Measurements from ENCODE around the gene GLIS1.

Gene GLIS1

GRCh38 chr1:53521924-53522552, 216.9 kb downstream of the GLIS1 start:
- 84 to 85% methylated on average over 11 of the region's 11 CpGs for WGBS, 2 experiments
- peaks cover 24% of the 10 kb centered on the region for H3K4me1 ChIP-seq (ENCODE audit: control insufficient read depth, insufficient read depth, low read length)
- H3K36me3 ChIP-seq (ENCODE audit: control insufficient read depth, insufficient read depth, low read length) = no peaks in the 10 kb centered on the region

DNA sequence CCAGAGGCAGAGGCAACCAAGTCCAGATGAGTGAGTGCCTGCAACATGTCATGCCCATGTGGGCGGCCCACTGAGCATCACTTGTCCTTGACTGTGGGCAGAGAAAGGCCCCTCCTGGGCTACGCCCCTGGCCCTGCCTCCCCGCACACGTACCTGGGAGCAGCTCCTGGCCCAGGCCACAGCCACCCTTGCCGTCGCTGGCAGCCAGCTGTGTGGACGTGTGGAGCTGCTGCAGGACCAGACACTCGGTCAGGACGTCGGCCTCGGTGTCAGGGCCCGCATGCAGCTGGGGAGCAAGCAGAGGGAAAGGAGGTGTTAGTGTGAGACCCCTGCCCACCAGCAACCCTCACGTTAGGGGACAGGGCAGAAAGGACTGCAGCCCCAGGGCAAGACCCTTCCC, 218.5 kb downstream of the GLIS1 start:
- Histone ChIP-seq H3K9me3 (ENCODE audit: control insufficient read depth, low read length) (no peaks in the 10 kb centered on the region), H3K36me3 (ENCODE audit: control insufficient read depth, insufficient read depth, low read length) (no peaks in the 10 kb centered on the region), H3K27me3 (ENCODE audit: control insufficient read depth, insufficient read depth, low read length, poor library complexity, severe bottlenecking) (no peaks in the 10 kb centered on the region), H3K4me3 (ENCODE audit: insufficient read depth, low read depth, low read length) (no peak overlapping the region), H3K27ac (ENCODE audit: insufficient read depth, low read depth, low read length, poor library complexity, severe bottlenecking) (no peak overlapping the region), H3K4me1 (ENCODE audit: control insufficient read depth, insufficient read depth, low read length) (peaks cover 13% of the 10 kb centered on the region)
- 95 to 96% methylated on average over 13 of the region's 13 CpGs for WGBS, 2 experiments

More at GRCh38 chr1:53521924-53522552, 216.9 kb downstream of the GLIS1 start:
- H3K4me3 ChIP-seq (ENCODE audit: insufficient read depth, low read depth, low read length) = no peak overlapping the region
- H3K27ac ChIP-seq (ENCODE audit: insufficient read depth, low read depth, low read length, poor library complexity, severe bottlenecking) = peak overlapping the region; percentile 36
- no peaks in the 10 kb centered on the region for H3K27me3 ChIP-seq (ENCODE audit: control insufficient read depth, insufficient read depth, low read length, poor library complexity, severe bottlenecking)
- no peaks in the 10 kb centered on the region for H3K9me3 ChIP-seq (ENCODE audit: control insufficient read depth, low read length)

DNA sequence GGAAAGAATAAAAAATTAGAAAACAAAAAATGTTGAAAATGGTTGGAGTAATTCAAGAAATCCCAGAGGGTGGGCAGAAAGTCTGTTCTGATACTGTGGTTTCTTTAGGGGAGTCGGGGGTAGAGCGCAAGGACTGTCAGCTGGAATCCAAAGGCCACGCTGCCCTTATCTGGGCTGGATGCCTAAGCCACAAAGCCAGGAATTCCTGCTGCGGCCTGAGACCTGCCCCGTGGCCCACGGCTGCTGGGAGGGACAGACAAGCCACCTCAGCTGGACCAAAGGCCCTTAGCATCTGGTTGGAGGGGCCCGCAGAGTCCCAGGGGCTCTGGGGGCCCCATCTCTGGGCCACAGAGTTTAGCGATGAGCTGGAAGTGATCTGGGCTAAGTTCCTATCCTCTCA, 219.5 kb downstream of the GLIS1 start:
- no peaks in the 10 kb centered on the region for H3K9me3 ChIP-seq (ENCODE audit: control insufficient read depth, low read length)
- no peak overlapping the region for H3K4me3 ChIP-seq (ENCODE audit: insufficient read depth, low read depth, low read length)
- WGBS, 2 experiments = 57% methylated on average over 8 of the region's 8 CpGs
- no peak overlapping the region for H3K27ac ChIP-seq (ENCODE audit: insufficient read depth, low read depth, low read length, poor library complexity, severe bottlenecking)
- no peaks in the 10 kb centered on the region for H3K27me3 ChIP-seq (ENCODE audit: control insufficient read depth, insufficient read depth, low read length, poor library complexity, severe bottlenecking)
- H3K36me3 ChIP-seq (ENCODE audit: control insufficient read depth, insufficient read depth, low read length) = no peaks in the 10 kb centered on the region
- peaks cover 13% of the 10 kb centered on the region for H3K4me1 ChIP-seq (ENCODE audit: control insufficient read depth, insufficient read depth, low read length)

DNA sequence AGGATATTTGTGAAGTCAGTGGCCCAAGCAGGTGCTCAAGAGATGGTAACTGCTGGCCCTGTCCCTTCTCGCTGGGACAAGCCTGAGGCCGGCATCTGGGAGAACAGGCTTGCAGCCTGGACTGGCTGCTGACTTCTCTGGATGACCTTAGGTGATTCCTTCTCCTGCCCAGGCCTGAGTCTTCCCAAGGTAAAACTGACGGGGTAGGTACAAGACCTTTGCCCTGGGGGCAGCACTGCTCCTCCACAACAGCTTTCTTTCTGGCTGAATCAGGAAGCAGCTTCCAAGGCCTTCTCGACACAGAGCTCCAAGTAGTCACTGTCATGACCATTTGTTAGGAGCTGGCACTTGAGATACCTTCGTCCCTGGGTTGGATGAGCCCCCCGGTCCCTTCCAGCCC, 220.2 kb downstream of the GLIS1 start:
- 88 to 91% methylated on average over 6 of the region's 6 CpGs for WGBS, 2 experiments
- H3K4me3 ChIP-seq (ENCODE audit: insufficient read depth, low read depth, low read length) = no peak overlapping the region
- H3K9me3 ChIP-seq (ENCODE audit: control insufficient read depth, low read length) = no peaks in the 10 kb centered on the region
- H3K27me3 ChIP-seq (ENCODE audit: control insufficient read depth, insufficient read depth, low read length, poor library complexity, severe bottlenecking) = no peaks in the 10 kb centered on the region
- peaks cover 13% of the 10 kb centered on the region for H3K4me1 ChIP-seq (ENCODE audit: control insufficient read depth, insufficient read depth, low read length)
- no peaks in the 10 kb centered on the region for H3K36me3 ChIP-seq (ENCODE audit: control insufficient read depth, insufficient read depth, low read length)
- no peak overlapping the region for H3K27ac ChIP-seq (ENCODE audit: insufficient read depth, low read depth, low read length, poor library complexity, severe bottlenecking)

DNA sequence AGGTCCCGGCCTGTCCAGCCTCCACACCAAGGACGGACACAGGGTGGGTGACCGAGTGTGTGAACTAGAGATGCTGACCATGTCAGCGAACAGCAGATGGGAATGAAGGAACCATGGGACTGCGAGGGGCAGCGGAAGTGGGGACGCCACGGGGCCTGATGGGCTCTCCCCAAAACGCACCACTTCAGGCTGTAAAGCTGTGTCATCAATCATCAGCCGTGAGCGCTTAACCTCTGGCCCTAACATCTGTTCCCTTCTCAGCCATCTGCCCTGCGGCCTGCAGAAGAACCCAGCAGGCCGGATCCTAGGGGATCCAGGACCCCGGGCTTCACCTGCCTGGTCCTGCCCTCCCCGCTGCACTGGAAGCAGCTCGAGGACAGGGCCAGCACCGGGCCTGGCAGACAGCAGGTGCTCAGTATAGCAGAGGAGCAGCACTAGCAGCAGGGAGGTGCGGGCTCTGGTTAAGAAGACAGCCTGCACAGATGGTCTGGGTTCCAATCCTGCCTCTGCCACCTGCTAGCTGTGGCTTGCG, 221.1 kb downstream of the GLIS1 start:
- Histone ChIP-seq H3K4me3 (ENCODE audit: insufficient read depth, low read depth, low read length) (no peak overlapping the region), H3K27me3 (ENCODE audit: control insufficient read depth, insufficient read depth, low read length, poor library complexity, severe bottlenecking) (no peaks in the 10 kb centered on the region), H3K4me1 (ENCODE audit: control insufficient read depth, insufficient read depth, low read length) (peaks cover 13% of the 10 kb centered on the region), H3K36me3 (ENCODE audit: control insufficient read depth, insufficient read depth, low read length) (no peaks in the 10 kb centered on the region), H3K27ac (ENCODE audit: insufficient read depth, low read depth, low read length, poor library complexity, severe bottlenecking) (no peak overlapping the region), H3K9me3 (ENCODE audit: control insufficient read depth, low read length) (no peaks in the 10 kb centered on the region)
- WGBS, 2 experiments = 93 to 94% methylated on average over 19 of the region's 19 CpGs

DNA sequence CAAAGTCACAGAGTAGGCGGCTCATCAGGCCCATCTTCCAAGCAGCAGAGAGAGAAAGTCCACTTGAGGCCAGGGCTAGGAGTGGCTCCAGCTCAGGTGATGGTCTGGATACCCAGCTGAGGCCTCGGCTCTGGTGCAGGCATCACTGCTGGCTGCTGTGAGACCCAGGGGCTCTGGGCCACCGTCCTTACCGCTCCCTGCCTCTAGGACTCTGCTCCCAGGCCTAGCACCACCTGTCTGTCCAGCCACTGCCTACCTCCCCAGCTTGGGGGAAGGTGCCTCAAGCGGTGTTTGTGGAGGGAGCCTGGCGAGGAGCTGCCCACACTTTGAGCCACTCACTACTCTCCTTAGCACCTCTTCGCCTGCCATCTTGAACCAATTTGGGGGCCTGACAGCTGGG, 221.9 kb downstream of the GLIS1 start:
- WGBS, 2 experiments = 89 to 92% methylated on average over 7 of the region's 7 CpGs
- no peaks in the 10 kb centered on the region for H3K27me3 ChIP-seq (ENCODE audit: control insufficient read depth, insufficient read depth, low read length, poor library complexity, severe bottlenecking)
- H3K4me1 ChIP-seq (ENCODE audit: control insufficient read depth, insufficient read depth, low read length) = peaks cover 13% of the 10 kb centered on the region
- no peak overlapping the region for H3K4me3 ChIP-seq (ENCODE audit: insufficient read depth, low read depth, low read length)
- no peaks in the 10 kb centered on the region for H3K36me3 ChIP-seq (ENCODE audit: control insufficient read depth, insufficient read depth, low read length)
- peak overlapping the region; percentile 55 for H3K27ac ChIP-seq (ENCODE audit: insufficient read depth, low read depth, low read length, poor library complexity, severe bottlenecking)
- no peaks in the 10 kb centered on the region for H3K9me3 ChIP-seq (ENCODE audit: control insufficient read depth, low read length)

GRCh38 chr1:53516181-53516580, 222.8 kb downstream of the GLIS1 start:
- H3K27ac ChIP-seq (ENCODE audit: insufficient read depth, low read depth, low read length, poor library complexity, severe bottlenecking) = no peak overlapping the region
- WGBS, 2 experiments = 91% methylated on average over 7 of the region's 7 CpGs
- no peaks in the 10 kb centered on the region for H3K36me3 ChIP-seq (ENCODE audit: control insufficient read depth, insufficient read depth, low read length)
- no peaks in the 10 kb centered on the region for H3K9me3 ChIP-seq (ENCODE audit: control insufficient read depth, low read length)
- H3K27me3 ChIP-seq (ENCODE audit: control insufficient read depth, insufficient read depth, low read length, poor library complexity, severe bottlenecking) = no peaks in the 10 kb centered on the region
- H3K4me1 ChIP-seq (ENCODE audit: control insufficient read depth, insufficient read depth, low read length) = peaks cover 21% of the 10 kb centered on the region
- H3K4me3 ChIP-seq (ENCODE audit: insufficient read depth, low read depth, low read length) = no peak overlapping the region

DNA sequence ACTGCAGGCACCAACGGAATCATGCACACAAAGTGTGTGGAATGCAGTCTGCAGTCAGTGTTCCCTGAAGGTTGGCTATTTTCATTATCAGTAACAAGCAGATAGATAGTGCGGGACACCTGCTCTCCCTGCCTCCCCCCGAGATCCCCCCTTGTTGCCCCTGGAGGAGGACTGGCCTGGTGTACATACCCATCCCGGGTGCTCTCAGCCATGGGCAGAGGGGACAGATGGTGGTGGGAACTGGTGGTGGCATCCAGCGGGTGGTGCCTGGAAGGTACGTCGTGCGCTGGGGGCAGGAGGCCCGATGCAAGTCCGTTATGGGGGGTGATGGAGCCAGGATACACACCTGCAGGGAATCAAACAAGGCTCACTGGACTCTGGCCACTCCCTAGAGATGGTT, 224.5 kb downstream of the GLIS1 start:
- no peak overlapping the region for H3K27ac ChIP-seq (ENCODE audit: insufficient read depth, low read depth, low read length, poor library complexity, severe bottlenecking)
- 94 to 96% methylated on average over 10 of the region's 10 CpGs for WGBS, 2 experiments
- no peaks in the 10 kb centered on the region for H3K36me3 ChIP-seq (ENCODE audit: control insufficient read depth, insufficient read depth, low read length)
- no peaks in the 10 kb centered on the region for H3K27me3 ChIP-seq (ENCODE audit: control insufficient read depth, insufficient read depth, low read length, poor library complexity, severe bottlenecking)
- H3K9me3 ChIP-seq (ENCODE audit: control insufficient read depth, low read length) = no peaks in the 10 kb centered on the region
- no peak overlapping the region for H3K4me3 ChIP-seq (ENCODE audit: insufficient read depth, low read depth, low read length)
- H3K4me1 ChIP-seq (ENCODE audit: control insufficient read depth, insufficient read depth, low read length) = peaks cover 19% of the 10 kb centered on the region

DNA sequence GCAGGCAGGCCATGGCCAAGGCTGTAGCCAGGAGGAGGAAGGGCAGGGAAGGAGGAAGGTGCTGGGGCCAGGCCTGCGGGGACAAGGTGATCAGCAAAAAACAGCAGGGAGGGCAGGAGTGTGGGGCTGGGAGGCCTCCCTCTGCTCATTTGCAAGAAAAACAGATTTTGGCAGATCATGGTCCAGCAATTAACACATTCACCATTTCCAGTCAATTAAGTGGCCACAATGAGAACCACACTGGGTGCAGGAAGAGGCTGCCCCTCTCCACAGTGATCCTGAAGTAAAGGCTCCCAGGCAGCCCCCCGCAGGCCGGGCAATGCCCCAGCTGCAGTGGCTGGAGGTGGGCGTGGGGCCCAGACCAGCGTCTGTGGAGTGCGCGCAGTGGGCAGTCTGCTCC, 225.1 kb downstream of the GLIS1 start:
- WGBS, 2 experiments = 89 to 93% methylated on average over 7 of the region's 7 CpGs
- Histone ChIP-seq H3K9me3 (ENCODE audit: control insufficient read depth, low read length) (no peaks in the 10 kb centered on the region), H3K4me3 (ENCODE audit: insufficient read depth, low read depth, low read length) (no peak overlapping the region), H3K27ac (ENCODE audit: insufficient read depth, low read depth, low read length, poor library complexity, severe bottlenecking) (no peak overlapping the region), H3K27me3 (ENCODE audit: control insufficient read depth, insufficient read depth, low read length, poor library complexity, severe bottlenecking) (no peaks in the 10 kb centered on the region), H3K36me3 (ENCODE audit: control insufficient read depth, insufficient read depth, low read length) (no peaks in the 10 kb centered on the region), H3K4me1 (ENCODE audit: control insufficient read depth, insufficient read depth, low read length) (peaks cover 18% of the 10 kb centered on the region)

DNA sequence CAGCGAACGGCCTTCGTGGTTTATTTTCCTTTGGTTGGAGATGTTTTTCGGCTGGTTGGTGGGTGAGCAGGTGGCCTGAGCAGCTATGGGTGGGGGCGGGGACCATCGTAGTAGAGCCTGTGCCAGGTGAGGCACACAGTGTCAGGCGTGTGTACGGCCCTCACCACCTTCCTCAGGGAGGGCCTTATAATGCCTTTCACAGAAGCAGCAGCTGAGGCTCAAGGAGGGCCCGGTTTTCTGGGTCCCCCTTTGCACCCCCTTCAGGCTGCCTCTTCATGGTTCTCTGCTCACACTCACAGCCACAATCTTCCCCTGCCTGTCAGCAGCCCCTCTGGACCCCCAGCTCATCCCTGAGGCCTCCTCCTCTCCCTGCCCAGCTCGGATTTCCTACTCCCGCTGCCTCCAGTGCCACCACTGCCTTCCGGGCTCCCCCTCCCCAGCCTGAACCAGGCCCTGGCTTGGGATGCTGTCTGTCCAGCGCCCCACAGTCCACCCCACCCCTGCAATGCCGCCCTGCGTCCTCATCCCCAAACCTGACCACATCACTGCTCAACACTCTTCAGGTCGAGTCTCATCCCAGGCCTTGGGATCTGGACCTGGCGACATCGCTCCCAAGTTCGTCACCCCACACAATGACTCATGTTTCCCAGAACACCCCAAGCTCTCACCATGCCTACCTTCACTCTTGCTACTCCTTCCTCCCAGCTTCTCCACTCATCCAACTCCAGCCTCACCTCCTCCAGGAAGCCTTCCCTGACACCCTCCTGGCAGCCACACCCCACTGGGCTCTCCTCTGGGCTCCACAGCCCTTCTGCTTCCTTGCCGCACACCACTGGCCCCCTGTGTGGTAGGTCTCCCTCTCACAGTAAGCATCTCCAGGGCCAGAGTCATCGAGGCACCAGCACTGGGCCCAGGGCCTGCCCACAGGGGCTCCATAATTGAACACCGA, 225.9 kb downstream of the GLIS1 start:
- 88 to 90% methylated on average over 22 of the region's 22 CpGs for WGBS, 2 experiments
- Histone ChIP-seq H3K9me3 (ENCODE audit: control insufficient read depth, low read length) (no peaks in the 10 kb centered on the region), H3K36me3 (ENCODE audit: control insufficient read depth, insufficient read depth, low read length) (no peaks in the 10 kb centered on the region), H3K27me3 (ENCODE audit: control insufficient read depth, insufficient read depth, low read length, poor library complexity, severe bottlenecking) (no peaks in the 10 kb centered on the region), H3K27ac (ENCODE audit: insufficient read depth, low read depth, low read length, poor library complexity, severe bottlenecking) (no peak overlapping the region), H3K4me3 (ENCODE audit: insufficient read depth, low read depth, low read length) (no peak overlapping the region), H3K4me1 (ENCODE audit: control insufficient read depth, insufficient read depth, low read length) (peaks cover 22% of the 10 kb centered on the region)
